Measurements from ENCODE around the gene IGF2. TPM values are rescaled to one million over a fixed set of nuclear protein-coding genes. Genes with fewer than 3 reads are reported as not detected.

IGF2 gene
- total and polyA plus RNA-seq, 2 donors (not counting 1 experiment from before 2014, with no cell fraction given): not detected

DNA sequence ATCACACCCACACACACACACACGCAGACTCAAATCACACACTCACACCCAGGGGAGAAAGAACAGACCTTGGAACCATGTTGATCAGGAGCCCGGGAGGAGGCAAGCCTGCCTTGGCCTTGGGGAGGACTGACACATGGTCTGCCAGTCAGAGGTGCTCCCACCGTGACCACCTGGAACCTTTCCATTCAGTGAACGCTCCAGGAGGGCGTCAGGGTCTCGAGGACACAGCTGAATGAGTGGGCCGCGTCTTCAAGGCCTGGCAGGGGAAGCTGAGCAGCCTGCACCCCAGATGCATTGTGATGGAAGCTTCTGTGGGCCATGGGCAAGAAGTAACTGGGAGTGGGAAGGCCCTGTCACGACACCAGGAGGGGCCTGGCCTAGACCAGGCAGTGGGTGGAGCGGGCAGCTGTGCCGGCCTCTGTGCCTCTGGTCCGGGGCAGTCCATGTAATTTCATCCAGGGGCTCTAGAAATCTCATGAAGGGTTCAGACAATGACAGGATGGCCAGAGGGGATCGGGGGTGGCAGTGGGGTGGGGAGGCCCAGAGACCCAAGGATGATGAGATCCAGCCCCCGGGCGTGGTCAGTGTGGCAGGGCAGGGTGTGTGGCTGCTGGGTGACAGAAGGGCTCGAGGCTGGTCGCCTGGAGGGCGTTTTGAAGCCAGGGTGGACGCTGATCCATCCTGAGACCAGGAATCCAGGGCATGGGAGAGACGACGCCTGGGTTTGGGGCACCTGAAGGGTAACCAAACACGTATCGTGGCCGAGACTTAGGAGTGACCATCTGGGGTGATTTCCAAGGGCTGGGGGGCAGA lies 53.7 kb downstream of the IGF2 start:
- WGBS (ENCODE audit: insufficient coverage): 88% methylated on average over 24 of the region's 24 CpGs
- ChIA-PET CTCF (no interaction called here), POLR2A (no interaction called here)
- TF ChIP-seq EZH2 (IDR thresholded peaks at IDR 0.05; ENCODE audit: borderline replicate concordance, insufficient read depth, low read depth, low read length, poor library complexity, severe bottlenecking): no peak
- TF ChIP-seq, protein P1, sequence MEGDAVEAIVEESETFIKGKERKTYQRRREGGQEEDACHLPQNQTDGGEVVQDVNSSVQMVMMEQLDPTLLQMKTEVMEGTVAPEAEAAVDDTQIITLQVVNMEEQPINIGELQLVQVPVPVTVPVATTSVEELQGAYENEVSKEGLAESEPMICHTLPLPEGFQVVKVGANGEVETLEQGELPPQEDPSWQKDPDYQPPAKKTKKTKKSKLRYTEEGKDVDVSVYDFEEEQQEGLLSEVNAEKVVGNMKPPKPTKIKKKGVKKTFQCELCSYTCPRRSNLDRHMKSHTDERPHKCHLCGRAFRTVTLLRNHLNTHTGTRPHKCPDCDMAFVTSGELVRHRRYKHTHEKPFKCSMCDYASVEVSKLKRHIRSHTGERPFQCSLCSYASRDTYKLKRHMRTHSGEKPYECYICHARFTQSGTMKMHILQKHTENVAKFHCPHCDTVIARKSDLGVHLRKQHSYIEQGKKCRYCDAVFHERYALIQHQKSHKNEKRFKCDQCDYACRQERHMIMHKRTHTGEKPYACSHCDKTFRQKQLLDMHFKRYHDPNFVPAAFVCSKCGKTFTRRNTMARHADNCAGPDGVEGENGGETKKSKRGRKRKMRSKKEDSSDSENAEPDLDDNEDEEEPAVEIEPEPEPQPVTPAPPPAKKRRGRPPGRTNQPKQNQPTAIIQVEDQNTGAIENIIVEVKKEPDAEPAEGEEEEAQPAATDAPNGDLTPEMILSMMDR (IDR thresholded peaks at IDR 0.05): no peak
- Mint-ChIP-seq H3K27me3 (peaks cover 33% of the 10 kb centered on the region), H3K4me3 (no peak overlapping the region), H3K27ac (peak overlapping the region; percentile 50), H3K9me3 (ENCODE audit: insufficient read depth) (peaks cover 6% of the 10 kb centered on the region), H3K4me1 (no peaks in the 10 kb centered on the region)
- Histone ChIP-seq H4K20me1 (ENCODE audit: control insufficient read depth, insufficient read depth, low read length, poor library complexity, severe bottlenecking) (no peaks in the 10 kb centered on the region), H3K9me3 (ENCODE audit: control extremely low read depth in 1 of 3, control insufficient read depth in 2 of 3, insufficient read depth in 1 of 3, low read length in 2 of 3) (peaks cover 0 to 30% (median 0%) of the 10 kb centered on the region in 3 donors), H3K4me2 (replicated peaks; ENCODE audit: low read depth, low read length, poor library complexity, severe bottlenecking) (no peak overlapping the region), H3K9ac (ENCODE audit: low read length) (no peak overlapping the region), H3K4me1 (ENCODE audit: control insufficient read depth in 2 of 2, insufficient read depth in 2 of 2, low read length in 2 of 2) (no peaks in the 10 kb centered on the region), H2AFZ (ENCODE audit: insufficient read depth, low read depth, low read length, poor library complexity, severe bottlenecking) (no peak overlapping the region), H3K27ac (ENCODE audit: low read length in 2 of 2) (no peak overlapping the region), H3K4me3 (ENCODE audit: control extremely low read depth in 1 of 5, extremely low read depth in 1 of 5, insufficient read depth in 1 of 5, low read depth in 2 of 5, low read length in 4 of 5) (no peak overlapping the region), H3K36me3 (replicated peaks in 1 of 2; ENCODE audit: control extremely low read depth in 1 of 2, control insufficient read depth in 1 of 2, extremely low read depth in 1 of 2, insufficient read depth in 2 of 2, low read length in 1 of 2) (no peaks in the 10 kb centered on the region), H3K79me2 (ENCODE audit: control insufficient read depth, insufficient read depth, low read length) (no peaks in the 10 kb centered on the region), H3K27me3 (replicated peaks in 1 of 4; ENCODE audit: control extremely low read depth in 1 of 4, control insufficient read depth in 3 of 4, insufficient read depth in 4 of 4, low read length in 3 of 4) (peaks cover 0 to 2% (median 0%) of the 10 kb centered on the region in 4 experiments)
- no peak for ATAC-seq (ENCODE audit: low read depth)
- intact Hi-C loops (cut with micrococcal nuclease): no loop called here
- no peak for DNase-seq

DNA sequence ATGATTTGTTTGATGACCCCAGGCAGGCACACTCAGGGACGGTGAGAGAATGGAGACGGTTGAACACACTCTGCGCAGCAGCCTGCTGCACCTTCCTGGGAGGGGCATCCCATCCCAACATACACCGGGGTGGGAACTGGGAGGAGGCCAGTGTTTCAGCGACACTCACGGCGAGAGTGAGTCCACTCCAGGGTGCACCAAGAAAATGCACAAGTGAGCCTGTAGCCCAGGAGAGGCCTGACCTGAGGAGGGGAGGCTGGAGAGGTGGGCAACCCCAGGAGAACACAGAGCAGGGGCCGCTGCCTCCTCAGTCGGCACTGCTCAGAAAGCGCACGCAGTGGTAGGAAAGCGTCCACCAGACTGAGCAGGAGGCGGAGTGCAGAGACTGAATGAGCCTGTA lies 54.5 kb downstream of the IGF2 start:
- ChIA-PET POLR2A (no interaction called here), CTCF (no interaction called here)
- Histone ChIP-seq H3K9ac (ENCODE audit: low read length) (no peak overlapping the region), H3K79me2 (ENCODE audit: control insufficient read depth, insufficient read depth, low read length) (no peaks in the 10 kb centered on the region), H2AFZ (ENCODE audit: insufficient read depth, low read depth, low read length, poor library complexity, severe bottlenecking) (no peak overlapping the region), H3K9me3 (ENCODE audit: control extremely low read depth in 1 of 3, control insufficient read depth in 2 of 3, insufficient read depth in 1 of 3, low read length in 2 of 3) (peaks cover 0 to 30% (median 0%) of the 10 kb centered on the region in 3 donors), H3K36me3 (replicated peaks in 1 of 2; ENCODE audit: control extremely low read depth in 1 of 2, control insufficient read depth in 1 of 2, extremely low read depth in 1 of 2, insufficient read depth in 2 of 2, low read length in 1 of 2) (no peaks in the 10 kb centered on the region), H3K4me3 (ENCODE audit: control extremely low read depth in 1 of 5, extremely low read depth in 1 of 5, insufficient read depth in 1 of 5, low read depth in 2 of 5, low read length in 4 of 5) (no peak overlapping the region), H4K20me1 (ENCODE audit: control insufficient read depth, insufficient read depth, low read length, poor library complexity, severe bottlenecking) (no peaks in the 10 kb centered on the region), H3K4me2 (replicated peaks; ENCODE audit: low read depth, low read length, poor library complexity, severe bottlenecking) (no peak overlapping the region), H3K27me3 (replicated peaks in 1 of 4; ENCODE audit: control extremely low read depth in 1 of 4, control insufficient read depth in 3 of 4, insufficient read depth in 4 of 4, low read length in 3 of 4) (peaks cover 0 to 2% (median 0%) of the 10 kb centered on the region in 4 experiments), H3K4me1 (ENCODE audit: control insufficient read depth in 2 of 2, insufficient read depth in 2 of 2, low read length in 2 of 2) (no peaks in the 10 kb centered on the region), H3K27ac (ENCODE audit: low read length in 2 of 2) (no peak overlapping the region)
- no peak for DNase-seq
- Mint-ChIP-seq H3K4me3 (no peak overlapping the region), H3K9me3 (ENCODE audit: insufficient read depth) (peaks cover 6% of the 10 kb centered on the region), H3K4me1 (no peaks in the 10 kb centered on the region), H3K27me3 (peaks cover 35% of the 10 kb centered on the region), H3K27ac (no peak overlapping the region)
- ATAC-seq (ENCODE audit: low read depth): no peak
- intact Hi-C loops (cut with micrococcal nuclease): no loop called here
- TF ChIP-seq, protein P1 (IDR thresholded peaks at IDR 0.05): no peak
- no peak for TF ChIP-seq EZH2 (IDR thresholded peaks at IDR 0.05; ENCODE audit: borderline replicate concordance, insufficient read depth, low read depth, low read length, poor library complexity, severe bottlenecking)
- 96% methylated on average over 11 of the region's 13 CpGs for WGBS (ENCODE audit: insufficient coverage)

Measured in B cell (primary cell).